GM18858 (cell line): ENCODE measurements around the gene LGR6.

Source experiments
- ATAC-seq: cut with Tn5 transposase; IDR thresholded peaks from one replicate; pipeline ENCODE4 v1.9.1; 2021; ENCODE audit not compliant: unreplicated experiment

The LGR6 gene

DNA sequence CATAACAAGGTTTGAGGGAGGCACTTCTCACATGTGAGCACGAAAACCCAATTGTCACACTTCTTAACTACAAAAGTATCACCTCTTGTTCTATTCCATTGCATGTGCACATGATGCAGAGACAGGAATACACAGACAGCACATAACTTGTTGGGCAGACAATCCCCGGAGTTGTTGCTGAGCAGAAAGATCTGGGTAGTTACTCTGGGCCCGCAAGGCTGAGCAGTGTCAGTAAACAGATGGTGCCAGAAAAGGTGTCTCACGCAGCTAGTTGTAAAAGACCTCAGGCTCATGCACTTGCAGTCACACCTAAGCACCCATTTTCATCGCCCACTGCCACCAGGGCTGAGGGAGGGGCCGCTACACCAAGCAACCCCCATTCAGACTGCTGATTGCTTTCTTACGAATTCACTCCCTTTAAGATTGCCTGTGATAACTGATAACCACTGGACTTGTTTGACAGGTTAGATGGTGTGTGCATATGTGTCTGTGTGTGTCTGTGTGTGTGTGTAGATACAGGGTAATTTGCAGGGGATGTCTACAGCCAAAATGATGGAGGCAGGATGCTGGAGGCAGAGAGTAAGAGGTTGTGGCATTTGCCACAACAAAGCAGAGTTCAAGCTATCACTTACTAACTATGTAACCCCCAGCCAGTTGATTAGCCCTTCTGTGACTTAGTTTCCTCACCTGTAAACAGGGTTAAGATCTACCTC lies 4.2 kb downstream of the LGR6 start:
- no peak for ATAC-seq

DNA sequence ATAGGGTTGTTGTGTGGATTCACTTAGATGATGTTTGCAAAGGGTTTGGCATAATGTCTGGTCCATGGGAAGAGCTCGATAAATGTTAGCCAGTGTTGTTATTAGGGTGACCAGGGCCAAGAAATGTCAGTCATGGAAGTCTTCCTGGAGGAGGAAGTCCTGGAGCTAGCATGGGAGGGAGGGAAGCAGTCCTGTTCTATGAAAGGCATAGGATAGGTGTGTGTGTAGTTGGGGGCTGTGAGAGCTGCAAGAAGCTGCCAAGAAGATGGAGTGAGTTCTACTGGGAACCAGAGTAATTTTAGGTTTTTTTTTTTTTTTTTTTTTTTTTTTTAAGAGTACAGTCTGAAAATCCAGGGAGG lies 4.7 kb downstream of the LGR6 start:
- no peak for ATAC-seq

DNA sequence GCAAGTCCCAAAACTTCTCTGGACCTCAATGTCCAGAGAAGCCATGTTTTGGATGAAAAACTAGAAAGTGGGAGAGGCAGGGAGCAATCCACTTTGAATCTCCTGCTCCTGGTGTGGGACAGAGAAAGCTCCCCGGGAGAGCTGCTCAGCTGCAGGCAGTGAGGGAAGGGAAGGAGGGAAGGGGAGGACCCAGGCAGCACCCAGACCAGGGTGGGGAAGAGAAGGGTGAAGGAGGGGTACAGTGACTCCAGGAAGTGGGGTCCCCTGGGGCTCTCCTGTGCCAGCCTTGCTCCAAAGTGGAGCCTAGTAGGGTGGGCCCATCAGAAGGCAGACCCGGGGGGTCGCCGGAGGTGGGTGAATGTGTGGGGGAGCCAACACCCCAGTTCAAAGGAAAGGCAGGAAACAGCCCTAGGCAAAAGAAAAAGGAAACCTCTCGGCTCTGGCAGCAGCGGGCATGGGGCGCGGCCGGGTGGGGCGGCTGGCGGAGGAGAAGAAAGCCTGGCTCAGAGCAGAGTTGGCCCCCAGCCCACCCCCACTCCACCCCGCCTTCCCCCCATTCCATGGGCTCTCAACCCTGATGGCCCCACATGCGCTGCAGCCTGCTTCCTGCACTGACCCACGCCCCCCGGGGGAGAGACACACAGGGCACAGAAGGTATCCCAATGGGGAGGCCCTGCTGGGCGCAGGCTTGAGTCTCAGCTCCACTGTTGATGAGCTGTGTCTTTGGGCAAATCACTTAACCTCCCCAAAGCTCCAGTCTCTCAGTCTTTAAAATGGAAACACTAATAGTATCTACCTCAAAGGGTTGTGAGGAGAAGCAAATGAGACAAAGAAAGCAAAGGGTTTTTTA lies 5.7 kb downstream of the LGR6 start:
- ATAC-seq: no peak

DNA sequence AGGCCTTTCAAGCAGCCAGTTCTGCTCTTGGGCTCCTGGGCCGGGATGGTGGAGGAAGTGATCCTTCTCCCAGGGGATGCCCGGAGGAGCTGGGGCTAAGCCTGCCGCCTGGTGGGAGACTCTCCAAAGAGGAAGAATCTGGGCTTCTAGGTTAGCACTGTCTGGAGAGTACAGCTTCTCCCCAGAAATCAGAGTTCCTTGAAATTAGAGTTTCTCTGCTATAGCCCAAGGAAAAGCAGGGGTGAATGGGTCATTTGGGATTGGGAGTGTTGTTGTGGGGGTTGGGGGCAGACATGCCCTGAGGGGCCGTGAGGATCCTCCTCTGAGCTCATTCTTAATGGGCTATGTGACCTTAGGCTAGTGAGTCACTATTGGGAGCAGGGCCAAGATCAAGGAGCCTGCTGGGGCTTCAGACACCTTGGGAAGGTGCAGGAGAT lies 6.5 kb downstream of the LGR6 start:
- ATAC-seq: no peak

DNA sequence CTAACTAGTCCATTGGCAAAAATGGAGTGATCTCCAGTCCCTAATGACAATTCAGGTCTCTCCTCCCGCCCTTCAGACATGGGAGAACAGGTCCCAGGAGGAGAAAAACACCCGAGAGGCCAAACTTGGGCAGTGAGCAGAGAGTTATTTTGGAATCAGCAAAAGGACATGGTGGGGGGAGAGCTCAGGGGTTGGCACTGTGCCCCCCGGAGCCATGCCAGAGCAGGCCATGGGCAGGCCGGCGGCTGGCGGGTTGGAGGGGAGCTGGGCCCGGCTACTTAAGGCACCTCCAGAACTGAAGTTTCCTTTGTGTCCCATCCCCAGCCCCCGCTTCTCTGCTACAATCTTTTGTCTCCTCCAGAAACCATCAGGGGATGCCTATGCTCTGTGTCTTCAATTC lies 7.1 kb downstream of the LGR6 start:
- no peak for ATAC-seq

DNA sequence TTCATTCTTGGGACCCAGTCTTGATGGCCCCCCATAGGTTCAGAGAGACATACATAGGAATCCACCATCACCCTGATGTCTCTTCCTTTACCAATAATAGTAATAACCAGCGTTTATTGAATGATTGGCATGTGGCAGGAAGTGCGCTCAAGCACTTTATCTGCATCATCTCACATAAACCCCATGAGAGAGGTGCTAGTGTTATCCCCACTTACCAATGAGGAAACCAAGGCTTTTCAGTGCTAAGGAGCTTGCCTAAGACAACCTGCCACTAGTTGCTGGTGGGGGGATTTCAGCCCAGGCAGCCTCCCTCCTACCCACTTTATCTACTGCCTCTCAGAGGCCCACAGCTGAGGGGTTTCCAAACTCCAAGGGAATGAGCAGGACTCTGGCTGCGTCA lies 7.7 kb downstream of the LGR6 start:
- ATAC-seq: no peak

DNA sequence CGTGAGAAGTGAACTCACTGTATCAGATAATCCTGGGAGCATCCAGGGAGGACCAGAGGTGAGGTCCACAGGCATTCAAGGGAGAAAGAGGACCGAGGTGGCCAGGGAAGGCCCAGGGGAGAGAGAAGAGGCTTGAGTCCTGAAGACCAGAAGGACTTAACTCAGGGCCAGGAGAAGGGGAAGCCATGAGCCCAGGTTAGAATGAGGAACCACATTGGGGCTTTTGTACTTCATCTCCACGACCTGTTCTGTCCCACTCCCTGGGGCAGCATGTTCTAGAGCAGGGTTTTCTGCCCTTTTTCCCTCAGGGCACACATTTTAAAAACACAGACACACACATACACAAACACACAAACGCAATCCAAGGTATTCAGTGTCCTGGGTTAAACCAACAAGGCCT lies 8.4 kb downstream of the LGR6 start:
- ATAC-seq: no peak

DNA sequence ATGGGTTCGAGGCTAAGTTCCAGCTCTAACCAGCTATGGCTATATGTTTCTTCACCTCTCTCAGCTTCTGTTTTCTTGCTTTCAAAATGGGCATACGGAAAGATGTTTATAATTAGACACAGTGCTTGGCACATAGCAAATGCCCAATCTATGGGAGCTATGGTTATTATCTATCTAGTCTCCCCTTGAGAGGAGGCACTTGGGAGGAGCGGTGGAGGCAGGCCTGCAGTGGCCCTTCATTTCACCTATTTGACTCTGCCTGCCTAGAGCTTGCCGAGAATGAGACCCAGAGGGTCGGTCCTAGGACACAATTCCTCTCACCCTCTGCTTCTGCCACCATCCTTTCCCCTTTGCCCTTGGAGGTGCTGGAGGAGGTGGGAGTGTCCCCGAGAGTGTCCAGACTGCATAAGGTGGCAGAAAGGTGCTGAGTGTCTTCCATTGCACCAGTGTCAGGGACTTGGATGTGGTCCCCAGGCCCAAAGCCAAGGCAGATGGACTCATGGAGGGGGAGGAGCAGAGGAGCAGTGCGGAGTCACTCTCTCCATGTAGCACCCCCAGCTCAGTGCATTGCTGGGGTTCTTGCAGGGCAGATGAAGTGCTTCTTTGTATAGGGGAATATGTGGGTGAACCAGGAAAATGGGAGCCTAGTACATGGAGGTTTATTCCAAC lies 9.0 kb downstream of the LGR6 start:
- ATAC-seq: no peak

DNA sequence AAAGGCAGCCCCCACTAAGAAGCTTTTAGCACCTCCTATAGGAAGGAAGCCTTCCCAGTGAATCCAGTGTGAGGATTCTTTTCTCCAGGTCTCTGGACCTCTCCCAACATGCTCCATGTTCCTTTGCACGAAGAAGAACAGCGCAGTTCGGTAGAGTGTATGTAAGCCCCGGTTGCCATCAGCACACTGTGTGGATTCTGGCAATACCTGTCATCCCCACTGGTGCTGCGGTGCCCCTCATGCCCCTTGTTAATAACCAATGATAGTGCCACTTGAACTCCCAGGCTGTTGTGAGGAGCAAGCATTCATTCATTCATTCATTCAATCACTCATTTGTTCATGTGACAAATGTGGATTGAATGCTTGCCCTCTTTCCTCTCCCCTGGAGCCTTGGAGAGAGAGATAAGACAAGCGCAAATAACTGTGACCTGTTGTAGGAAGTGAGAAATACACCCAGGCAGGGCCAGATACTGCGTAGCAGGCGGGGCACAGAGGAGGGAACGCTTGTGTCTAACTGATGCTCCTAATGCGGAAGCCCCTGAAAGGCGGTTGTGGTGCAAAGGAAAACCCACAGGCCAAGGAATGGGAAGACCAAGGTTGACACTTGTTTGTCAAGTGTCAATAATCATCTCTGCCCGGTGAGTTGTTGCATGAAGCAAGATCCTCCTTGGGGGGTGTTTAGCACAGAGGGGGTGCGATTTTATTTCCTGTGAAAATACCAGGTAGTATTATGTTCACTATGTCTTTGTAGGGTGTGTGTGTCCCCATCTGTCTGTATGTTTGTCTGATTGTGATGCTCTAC lies 9.8 kb downstream of the LGR6 start:
- no peak for ATAC-seq

DNA sequence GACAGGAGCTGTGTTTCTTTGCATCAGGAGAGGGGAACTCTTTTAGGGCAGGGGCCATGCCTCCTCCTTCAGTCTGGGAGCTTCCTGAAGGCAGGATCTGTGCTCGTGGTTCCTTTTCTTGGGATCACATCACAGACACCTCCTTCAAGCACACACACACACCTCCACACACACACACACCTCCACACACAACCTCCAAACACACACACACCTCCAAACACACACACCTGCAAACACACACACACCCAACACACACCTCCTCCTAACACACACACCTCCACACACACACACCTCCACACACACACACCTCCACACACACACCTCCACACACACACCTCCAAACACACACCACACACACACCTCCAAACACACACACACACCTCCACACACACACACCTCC lies 10.5 kb downstream of the LGR6 start:
- no peak for ATAC-seq

DNA sequence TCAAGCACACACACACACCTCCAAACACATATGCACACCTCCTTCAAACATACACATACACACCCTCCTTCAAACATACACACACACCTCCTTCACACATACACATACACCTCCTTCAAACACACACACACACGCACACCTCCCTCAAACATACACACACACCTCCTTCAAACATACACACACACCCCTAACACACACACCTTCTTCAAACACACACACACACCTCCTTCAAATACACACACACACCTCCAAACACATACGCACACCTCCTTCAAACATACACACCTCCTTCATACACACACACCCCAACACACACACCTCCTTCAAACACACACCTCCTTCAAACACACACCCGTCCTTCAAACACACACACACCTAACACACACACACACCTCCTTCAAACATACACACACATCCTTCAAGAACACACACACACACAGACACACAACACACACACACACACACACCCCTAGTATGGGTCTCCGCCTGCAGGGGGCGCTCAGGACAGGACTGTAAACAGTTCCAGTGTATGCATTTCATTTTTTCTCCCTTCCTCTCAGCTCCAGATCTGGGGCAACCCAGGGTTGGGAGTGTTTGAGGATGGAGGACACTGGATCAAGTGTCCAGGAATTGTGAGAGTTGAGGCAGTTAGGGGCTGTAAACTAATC lies 12.1 kb downstream of the LGR6 start:
- no peak for ATAC-seq

DNA sequence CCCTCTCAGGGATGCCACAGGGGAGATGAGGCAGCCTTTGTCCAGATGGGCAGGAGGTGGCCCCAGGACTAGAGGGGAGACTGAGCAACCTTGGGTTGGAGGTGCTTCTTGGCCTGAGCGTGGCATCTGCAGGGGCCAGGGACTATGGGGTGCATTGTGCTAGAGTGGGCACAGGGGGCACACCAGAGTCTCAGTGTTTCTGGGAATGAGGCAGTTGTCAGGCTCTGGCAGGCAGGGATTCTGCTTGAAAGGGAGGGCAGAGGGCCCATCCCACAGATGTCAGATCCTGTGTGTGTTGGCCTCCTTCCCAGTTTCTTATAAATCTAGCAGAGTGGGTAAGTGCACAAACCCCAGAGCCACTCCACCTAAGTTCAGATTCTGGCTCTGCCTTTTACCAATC lies 13.7 kb downstream of the LGR6 start:
- no peak for ATAC-seq

DNA sequence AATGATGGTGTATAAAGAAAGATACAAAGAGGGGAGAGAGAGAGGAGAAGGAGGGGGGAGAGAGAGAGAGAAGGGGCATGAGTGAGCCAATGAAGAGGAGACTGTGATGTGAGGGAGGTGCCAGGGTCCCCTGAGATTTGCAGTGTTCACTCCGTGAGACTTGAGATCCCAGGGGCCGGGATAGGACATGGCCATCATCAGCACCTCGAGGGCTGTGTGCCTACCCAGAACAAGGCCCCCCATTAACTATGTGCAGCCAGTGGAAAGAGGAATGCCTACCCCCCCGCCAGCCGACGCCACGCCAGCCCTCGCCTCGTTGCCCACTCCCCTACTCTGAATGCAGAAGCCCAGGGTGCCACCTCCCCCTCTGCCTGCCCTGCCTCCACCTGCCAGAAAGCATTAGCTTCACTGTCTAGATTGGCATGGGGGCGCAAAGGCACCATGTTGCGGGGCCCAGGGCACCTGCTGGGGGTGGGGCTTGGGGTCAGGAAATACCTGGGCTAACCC lies 14.8 kb downstream of the LGR6 start:
- no peak for ATAC-seq

DNA sequence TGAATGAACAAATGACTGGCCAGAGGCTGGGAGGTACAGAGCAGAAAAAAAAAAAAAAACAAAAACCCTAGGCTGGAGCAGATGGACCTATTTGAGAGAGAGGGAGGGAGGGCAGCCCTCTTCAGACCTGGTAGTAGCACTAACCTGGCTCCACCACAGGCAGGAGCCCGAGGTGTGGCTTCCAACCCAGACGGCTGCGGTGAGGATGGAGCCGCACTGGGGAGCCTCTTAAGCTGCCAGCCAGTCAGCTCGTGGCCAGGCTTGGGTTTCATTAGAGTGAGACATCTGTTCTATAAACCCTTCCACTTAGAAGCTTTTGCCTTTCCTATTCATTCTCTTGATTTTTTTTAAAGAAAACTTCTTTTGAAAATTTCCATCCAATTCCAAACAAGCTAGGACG lies 16.8 kb downstream of the LGR6 start:
- ATAC-seq: no peak

DNA sequence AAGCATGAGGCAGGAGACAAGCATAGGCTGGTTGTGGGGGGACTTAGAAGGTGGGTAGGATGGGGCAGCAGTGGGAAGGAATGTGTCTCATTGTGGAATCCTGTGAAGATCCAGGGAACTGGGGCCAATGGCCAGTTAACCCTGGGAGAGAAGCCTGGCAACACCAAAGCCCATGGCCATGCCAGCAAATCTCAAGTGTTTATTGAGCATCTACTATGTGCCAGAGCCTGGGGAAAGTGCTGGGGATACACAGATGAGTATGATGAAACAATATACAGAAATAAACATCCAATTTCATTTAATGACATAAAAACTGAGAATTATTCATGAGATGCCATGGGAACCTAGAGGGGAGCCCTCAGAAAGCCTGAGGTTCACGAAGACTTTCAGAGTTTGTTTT lies 17.4 kb downstream of the LGR6 start:
- no peak for ATAC-seq

DNA sequence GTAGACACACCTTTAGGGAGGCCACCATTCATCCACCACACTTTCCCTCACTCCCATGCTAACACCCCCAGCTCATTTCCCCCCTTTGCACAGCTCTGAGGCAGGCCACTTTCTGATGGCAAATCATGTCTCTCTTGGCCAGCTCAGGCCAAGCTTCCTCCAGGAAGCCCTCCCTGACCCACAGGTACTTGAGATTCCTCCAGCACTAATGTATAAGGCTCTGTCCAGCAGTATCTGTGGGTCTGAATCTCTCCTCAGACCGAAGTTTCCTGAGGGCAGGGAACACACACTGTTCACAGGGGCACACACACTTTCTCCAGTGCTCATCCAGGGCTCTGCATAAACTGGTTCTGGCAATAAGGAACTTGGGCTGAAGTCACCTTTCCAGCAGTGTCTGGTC lies 19.2 kb downstream of the LGR6 start:
- no peak for ATAC-seq

DNA sequence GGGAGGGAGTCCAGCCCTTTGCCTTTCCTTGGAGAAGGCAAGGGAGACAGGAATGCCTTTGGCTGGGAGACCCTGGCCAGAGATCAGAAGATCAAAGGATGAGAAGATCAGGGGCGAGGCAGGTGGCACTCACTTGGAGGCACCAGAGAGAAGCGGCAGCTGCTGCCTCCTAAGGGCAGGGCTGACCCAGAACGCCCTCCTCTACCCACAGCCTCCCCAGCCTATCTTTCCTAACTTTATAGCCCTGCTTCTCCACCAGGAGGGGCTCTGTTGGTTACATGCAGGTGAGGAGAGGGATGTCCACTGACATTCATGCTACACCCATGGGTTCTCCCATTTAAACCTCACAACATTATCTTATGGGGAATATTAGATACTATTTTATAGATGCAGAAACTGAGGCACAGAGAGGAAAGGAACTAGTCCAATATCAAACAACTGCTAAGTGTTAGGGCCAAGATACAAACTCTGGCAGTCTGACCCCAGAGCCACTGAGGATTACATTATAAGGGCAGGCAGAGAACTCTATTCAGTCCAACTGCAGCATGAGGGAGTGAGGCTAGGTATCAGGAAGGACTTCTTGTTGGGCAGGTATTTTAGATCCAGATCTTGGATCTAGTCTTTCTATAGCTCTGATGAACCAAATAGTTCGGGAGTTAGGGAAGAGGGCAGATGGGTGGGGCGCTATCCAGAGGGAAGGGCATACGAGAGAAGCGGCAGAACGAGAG lies 19.9 kb downstream of the LGR6 start:
- no peak for ATAC-seq

DNA sequence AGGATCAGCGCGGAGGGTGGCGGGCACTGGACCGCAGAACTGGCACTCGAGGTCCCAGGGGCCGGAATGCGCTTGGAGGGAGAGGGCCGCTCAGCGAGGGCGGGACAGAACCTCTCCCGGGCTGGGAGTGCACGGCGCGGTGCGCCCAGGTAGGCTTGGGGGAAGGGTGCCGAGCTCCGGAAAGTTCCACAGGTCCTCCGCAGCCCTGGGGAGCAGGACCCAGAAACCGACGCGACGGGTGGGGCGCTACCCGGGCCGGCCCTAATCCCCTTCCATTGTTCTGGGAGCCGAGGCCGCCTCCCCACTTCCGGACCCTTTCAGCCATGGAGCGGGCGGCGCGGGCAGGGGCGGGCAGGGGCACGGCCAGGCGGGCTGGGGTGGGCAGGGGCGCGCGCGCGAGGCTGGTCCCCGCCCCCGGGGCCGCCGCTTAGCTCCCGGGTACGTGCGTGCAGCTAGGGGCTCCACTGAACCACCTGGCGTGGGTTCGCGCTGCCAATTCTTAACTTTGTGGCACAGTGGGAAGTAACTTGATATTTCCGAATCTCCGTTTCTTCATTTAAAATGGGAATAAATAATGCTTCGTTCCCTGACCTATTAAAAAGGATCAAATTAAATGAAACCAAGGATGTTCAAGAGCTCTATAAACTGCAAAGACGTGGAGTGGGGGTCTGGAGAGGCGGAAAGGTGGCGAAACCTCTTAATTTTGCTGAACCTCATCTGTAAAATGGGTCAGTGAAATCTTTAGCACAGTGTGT lies 20.7 kb downstream of the LGR6 start:
- ATAC-seq: no peak

DNA sequence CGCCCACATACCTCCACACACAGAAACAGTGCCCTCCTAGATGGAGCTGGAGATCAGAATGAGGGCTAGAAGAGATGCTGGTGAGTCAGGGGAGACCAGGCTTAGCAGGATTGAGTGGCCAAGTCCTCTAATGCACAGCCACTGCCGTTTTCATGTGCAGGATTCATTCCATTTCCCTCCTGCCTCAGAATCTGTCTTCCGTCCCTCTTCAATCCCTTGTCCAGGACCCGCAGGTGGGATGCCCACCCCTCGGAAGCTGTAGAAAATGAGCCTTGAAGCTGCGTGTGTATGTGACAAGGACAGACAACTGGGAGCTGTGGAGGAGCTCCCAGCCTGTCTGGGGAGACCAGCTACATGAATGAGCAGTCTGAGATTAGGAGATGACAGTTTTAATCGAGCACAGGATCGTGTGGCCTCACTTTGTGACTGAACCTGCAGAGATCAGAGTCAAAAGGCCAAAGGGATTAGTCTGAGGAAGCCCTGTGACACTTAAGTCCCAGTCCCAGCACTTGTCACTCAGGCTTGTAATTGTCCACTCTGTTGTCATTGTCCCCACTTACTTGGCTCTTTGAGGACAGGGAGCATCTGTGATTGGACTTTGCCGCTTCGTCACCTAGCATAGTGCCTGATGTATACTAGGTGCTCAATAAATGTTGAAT lies 22.0 kb downstream of the LGR6 start:
- no peak for ATAC-seq
